ENCODE measurements around the gene ZNF614.

DNA sequence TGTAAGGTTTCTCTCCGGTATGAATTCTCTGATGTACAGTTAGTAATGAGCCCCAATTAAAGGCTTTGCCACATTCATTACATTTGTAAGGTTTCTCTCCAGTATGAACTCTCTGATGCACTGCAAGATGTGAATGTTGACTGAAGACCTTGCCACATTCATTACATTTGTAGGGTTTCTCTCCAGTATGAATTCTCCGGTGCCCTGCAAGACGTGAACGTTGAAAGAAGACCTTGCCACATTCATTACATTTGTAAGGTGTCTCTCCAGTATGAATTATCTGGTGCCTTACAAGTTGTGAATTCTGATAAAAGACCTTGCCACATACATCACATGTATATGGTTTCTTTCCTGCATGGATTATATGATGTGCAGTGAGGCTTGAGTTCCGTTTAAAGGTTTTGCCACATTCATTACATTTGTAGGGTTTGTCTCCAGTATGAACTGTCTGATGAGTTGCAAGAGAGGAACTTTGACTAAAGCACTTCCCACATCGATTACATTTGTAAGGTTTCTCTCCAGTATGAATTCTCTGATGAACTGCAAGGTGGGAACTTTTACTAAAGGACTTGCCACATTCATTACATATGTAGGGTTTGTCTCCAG is 38.2 kb upstream of the ZNF614 start:
- no peak for TF ChIP-seq CTCF (IDR thresholded peaks at IDR 0.05; ENCODE audit: insufficient read depth, low read length)
- no peak for TF ChIP-seq POLR2AphosphoS5 (IDR thresholded peaks at IDR 0.05; ENCODE audit: low read depth)
- TF ChIP-seq, protein P1, sequence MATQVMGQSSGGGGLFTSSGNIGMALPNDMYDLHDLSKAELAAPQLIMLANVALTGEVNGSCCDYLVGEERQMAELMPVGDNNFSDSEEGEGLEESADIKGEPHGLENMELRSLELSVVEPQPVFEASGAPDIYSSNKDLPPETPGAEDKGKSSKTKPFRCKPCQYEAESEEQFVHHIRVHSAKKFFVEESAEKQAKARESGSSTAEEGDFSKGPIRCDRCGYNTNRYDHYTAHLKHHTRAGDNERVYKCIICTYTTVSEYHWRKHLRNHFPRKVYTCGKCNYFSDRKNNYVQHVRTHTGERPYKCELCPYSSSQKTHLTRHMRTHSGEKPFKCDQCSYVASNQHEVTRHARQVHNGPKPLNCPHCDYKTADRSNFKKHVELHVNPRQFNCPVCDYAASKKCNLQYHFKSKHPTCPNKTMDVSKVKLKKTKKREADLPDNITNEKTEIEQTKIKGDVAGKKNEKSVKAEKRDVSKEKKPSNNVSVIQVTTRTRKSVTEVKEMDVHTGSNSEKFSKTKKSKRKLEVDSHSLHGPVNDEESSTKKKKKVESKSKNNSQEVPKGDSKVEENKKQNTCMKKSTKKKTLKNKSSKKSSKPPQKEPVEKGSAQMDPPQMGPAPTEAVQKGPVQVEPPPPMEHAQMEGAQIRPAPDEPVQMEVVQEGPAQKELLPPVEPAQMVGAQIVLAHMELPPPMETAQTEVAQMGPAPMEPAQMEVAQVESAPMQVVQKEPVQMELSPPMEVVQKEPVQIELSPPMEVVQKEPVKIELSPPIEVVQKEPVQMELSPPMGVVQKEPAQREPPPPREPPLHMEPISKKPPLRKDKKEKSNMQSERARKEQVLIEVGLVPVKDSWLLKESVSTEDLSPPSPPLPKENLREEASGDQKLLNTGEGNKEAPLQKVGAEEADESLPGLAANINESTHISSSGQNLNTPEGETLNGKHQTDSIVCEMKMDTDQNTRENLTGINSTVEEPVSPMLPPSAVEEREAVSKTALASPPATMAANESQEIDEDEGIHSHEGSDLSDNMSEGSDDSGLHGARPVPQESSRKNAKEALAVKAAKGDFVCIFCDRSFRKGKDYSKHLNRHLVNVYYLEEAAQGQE (IDR thresholded peaks at IDR 0.05; ENCODE audit: insufficient replicate concordance, low read depth) = no peak
- TF ChIP-seq SPI1 (IDR thresholded peaks at IDR 0.05; ENCODE audit: borderline replicate concordance, low read depth) = no peak
- no peak for TF ChIP-seq GABPA (IDR thresholded peaks at IDR 0.05; ENCODE audit: low read depth)
